ENCODE results near the gene GIN1.
"Not testable (repeated sequence)": the region's sequence is repeated elsewhere in the genome, so short reads cannot be mapped to it uniquely, and the experiment has no call there.

The GIN1 gene

GRCh38 chr5:103119765-103120606 lies at the start of gene GIN1, which contains the start of gene PPIP5K2:
Gene GIN1, minus strand, starts transcription at chr5:103120138. Its CDS starts 11,431 bp downstream, at chr5:103108707.
Gene PPIP5K2, plus strand, starts transcription at chr5:103120301. Its CDS starts 9,289 bp downstream, at chr5:103129590.
- DNase-seq: peak; percentile 71

GRCh38 chr5:103166706-103167105 lies 46.8 kb upstream of the GIN1 start:
- DNase-seq: no peak

- DNase-seq: no peak
Observed at GRCh38 chr5:103151156-103151555, 31.2 kb upstream of the GIN1 start.

GRCh38 chr5:103148213-103148612 lies 28.3 kb upstream of the GIN1 start:
- DNase-seq: no peak

GRCh38 chr5:103145196-103145595 lies 25.3 kb upstream of the GIN1 start:
- no peak for DNase-seq

- not testable (repeated sequence) for DNase-seq
Observed at GRCh38 chr5:103142132-103142531, 22.2 kb upstream of the GIN1 start.

GRCh38 chr5:103139264-103139865 lies 19.4 kb upstream of the GIN1 start:
- DNase-seq: peak; percentile 5

GRCh38 chr5:103138202-103138690 lies 18.3 kb upstream of the GIN1 start:
- no peak for DNase-seq

- no peak for DNase-seq
Observed at GRCh38 chr5:103135461-103135860, 15.5 kb upstream of the GIN1 start.

GRCh38 chr5:103133231-103133630 lies 13.3 kb upstream of the GIN1 start:
- DNase-seq: no peak

GRCh38 chr5:103132684-103133083 lies 12.7 kb upstream of the GIN1 start:
- no peak for DNase-seq

- DNase-seq: no peak
Observed at GRCh38 chr5:103128202-103128601, 8.3 kb upstream of the GIN1 start.

GRCh38 chr5:103127292-103127817 lies 7.4 kb upstream of the GIN1 start:
- DNase-seq: no peak

- DNase-seq: no peak
Observed at GRCh38 chr5:103126557-103126956, 6.6 kb upstream of the GIN1 start.

GRCh38 chr5:103122242-103122641 lies 2.3 kb upstream of the GIN1 start:
- no peak for DNase-seq

GRCh38 chr5:103120607-103121200 lies 766 bp upstream of the GIN1 start:
- no peak for DNase-seq

- DNase-seq: no peak
Observed at GRCh38 chr5:103119070-103119764, 721 bp downstream of the GIN1 start.

GRCh38 chr5:103117471-103117991 lies 2.4 kb downstream of the GIN1 start:
- no peak for DNase-seq

GRCh38 chr5:103114440-103114839 lies 5.5 kb downstream of the GIN1 start:
- DNase-seq: no peak

- no peak for DNase-seq
Observed at GRCh38 chr5:103112910-103113309, 7.0 kb downstream of the GIN1 start.

GRCh38 chr5:103111468-103111867 lies 8.5 kb downstream of the GIN1 start:
- DNase-seq: no peak

- no peak for DNase-seq
Observed at GRCh38 chr5:103110403-103110802, 9.5 kb downstream of the GIN1 start.

GRCh38 chr5:103109277-103109676 lies 10.7 kb downstream of the GIN1 start:
- no peak for DNase-seq

Measured in NCI-H1417 treated with DMSO at 0.1 percent for 48 hours (cell line).